GM21528 (cell line): Measurements from ENCODE around the gene TFDP1.

Experiments
- ATAC-seq: cut with Tn5 transposase; IDR thresholded peaks from one replicate; pipeline ENCODE4 v1.9.1; 2021; ENCODE audit warnings: mild to moderate bottlenecking, moderate library complexity; ENCODE audit not compliant: unreplicated experiment, low FRiP score

TFDP1 gene

GRCh38 chr13:113644800-113645199, 60.2 kb downstream of the TFDP1 start:
- ATAC-seq, result no peak

GRCh38 chr13:113645329-113645728, 60.8 kb downstream of the TFDP1 start:
- no peak for ATAC-seq

GRCh38 chr13:113646376-113646775, 61.8 kb downstream of the TFDP1 start:
- no peak for ATAC-seq

- no peak for ATAC-seq
Observed at GRCh38 chr13:113646921-113647340, 62.4 kb downstream of the TFDP1 start.

GRCh38 chr13:113647351-113648215, 63.0 kb downstream of the TFDP1 start:
- ATAC-seq, result no peak

GRCh38 chr13:113648216-113648610, 63.7 kb downstream of the TFDP1 start:
- no peak for ATAC-seq

- no peak for ATAC-seq
Observed at GRCh38 chr13:113649212-113649611, 64.7 kb downstream of the TFDP1 start.

GRCh38 chr13:113650275-113650674, 65.7 kb downstream of the TFDP1 start:
- ATAC-seq, result no peak

GRCh38 chr13:113650731-113651148, 66.2 kb downstream of the TFDP1 start:
- no peak for ATAC-seq

- ATAC-seq, result no peak
Observed at GRCh38 chr13:113651511-113652403, 67.2 kb downstream of the TFDP1 start.

GRCh38 chr13:113652404-113653263, 68.1 kb downstream of the TFDP1 start:
- ATAC-seq, result no peak

- ATAC-seq, result no peak
Observed at GRCh38 chr13:113653264-113654174, 69.0 kb downstream of the TFDP1 start.

- no peak for ATAC-seq
Observed at GRCh38 chr13:113654175-113654560, 69.6 kb downstream of the TFDP1 start.

- ATAC-seq, result no peak
Observed at GRCh38 chr13:113654591-113655345, 70.2 kb downstream of the TFDP1 start.

- ATAC-seq, result no peak
Observed at GRCh38 chr13:113655346-113656002, 70.9 kb downstream of the TFDP1 start.

- ATAC-seq, result no peak
Observed at GRCh38 chr13:113656003-113656588, 71.5 kb downstream of the TFDP1 start.

GRCh38 chr13:113656831-113657671, 72.5 kb downstream of the TFDP1 start:
- no peak for ATAC-seq
